NCI-H1417 (cell line): ENCODE measurements around the gene AJM1.

Source experiments
- DNase-seq, 3 experiments: peaks; one replicate each; lab custom pipeline; 2025; lab: John Stamatoyannopoulos, UW

Gene AJM1

DNA sequence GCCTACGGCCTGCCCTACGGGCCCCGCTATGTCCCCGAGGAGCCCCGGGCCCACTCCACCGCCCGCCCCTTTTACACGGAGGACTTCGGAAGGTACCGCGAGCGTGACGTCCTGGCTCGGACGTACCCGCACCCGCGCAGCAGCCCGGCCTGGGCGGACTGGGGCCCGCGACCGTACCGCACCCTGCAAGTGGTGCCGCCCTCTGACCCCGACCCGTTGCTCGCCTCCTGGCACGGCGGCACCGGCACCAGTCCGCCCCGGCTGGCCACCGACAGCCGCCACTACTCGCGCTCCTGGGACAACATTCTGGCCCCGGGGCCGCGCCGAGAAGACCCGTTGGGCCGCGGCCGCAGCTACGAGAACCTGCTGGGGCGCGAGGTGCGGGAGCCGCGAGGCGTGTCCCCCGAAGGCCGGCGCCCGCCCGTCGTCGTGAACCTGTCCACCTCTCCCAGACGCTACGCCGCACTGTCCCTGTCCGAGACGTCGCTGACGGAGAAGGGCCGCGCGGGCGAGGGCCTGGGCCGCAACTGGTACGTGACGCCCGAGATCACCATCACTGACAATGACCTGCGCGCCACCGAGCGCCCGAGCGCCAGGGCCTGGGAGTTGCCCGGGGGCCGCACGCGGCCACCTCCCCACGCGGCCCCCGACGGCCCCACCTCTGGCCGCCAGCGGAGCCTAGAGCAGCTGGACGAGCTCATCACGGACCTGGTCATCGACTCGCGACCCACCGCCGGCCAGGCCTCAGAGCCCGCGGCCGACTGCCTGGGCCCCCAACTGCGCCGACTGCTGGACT lies 3.4 kb downstream of the AJM1 start:
- no peak for DNase-seq

DNA sequence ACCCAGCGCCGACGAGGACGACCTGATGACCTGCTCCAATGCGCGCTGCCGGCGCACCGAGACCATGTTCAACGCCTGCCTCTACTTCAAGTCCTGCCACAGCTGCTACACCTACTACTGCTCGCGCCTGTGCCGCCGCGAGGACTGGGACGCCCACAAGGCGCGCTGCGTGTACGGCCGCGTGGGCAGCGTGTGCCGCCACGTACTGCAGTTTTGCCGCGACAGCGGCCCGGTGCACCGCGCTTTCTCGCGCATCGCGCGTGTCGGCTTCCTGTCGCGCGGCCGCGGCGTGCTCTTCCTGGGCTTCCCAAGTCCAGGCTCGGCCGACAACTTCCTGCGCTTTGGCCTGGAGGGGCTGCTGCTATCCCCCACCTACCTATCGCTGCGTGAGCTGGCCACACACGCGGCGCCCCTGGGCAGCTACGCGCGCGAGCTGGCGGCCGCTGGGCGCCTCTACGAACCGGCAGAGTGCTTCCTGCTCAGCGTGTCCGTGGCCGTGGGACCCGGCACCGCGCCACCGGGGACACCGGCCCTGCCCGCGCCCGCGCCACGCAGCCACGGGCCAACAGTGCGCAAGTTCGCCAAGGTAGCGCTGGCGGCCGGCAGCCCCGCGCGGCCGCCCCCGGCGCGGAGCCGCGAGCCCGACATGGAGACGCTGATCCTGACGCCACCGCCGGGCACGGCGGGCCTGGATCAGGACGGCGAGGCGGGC lies 4.3 kb downstream of the AJM1 start:
- DNase-seq, result no peak

DNA sequence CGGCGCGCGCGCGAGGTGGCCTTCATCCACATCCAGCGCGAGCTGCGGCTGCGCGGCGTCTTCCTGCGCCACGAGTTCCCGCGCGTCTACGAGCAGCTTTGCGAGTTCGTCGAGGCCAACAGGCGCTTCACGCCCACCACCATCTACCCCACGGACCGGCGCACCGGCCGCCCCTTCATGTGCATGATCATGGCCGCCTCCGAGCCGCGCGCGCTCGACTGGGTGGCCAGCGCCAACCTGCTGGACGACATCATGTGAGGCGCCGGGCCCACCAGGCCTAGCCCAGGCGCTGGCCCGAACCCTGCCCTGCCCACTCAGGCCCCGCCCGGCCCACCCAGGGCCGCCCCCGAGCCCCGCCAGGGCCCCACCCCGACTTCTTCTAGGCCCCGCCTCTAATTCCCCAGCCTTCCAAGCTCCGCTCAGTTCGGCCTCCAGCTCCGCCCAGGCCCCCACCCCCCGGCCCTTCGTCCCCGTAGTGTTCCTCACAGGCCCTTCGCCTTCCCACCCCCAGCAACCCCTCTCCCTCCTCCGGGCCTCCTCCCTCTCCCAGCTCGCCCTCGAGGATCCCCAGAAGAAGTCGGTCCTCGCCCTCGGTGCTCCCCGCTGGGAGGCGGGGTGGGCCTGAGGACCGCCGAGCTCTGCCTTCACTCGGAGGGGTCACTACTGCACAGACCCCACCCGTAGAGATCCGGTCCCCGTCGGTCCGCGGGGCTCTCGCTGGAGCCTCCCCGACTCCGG lies 5.0 kb downstream of the AJM1 start:
- no peak for DNase-seq

DNA sequence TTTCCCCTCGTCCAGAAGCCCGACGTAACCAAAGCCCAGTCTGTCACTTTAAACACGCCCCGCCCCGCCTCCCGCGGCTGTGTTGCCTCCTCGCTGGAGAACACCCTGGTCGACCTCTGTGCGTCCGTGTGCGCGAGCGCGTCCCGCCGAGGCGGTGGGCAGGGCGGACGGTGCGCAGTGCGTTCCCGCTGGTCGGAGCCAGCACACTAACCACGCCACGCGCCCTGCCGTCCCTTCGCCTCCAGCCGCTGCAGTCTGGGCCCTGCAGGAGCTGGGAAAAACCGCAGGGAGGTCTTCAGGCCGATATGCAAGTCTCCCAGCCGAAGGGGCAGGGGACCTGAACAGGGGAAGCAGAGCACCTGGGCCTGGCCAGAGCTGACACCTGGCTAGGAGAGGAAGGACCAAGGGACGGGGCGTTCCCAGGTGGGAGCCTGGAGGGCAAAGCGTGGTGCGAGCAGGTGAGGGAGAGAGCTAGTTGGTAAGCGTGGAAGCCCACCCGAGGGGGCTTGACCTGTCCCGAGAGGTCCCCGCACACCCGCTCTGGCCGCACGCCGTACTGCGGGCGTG lies 5.6 kb downstream of the AJM1 start:
- peak; percentile 61 to 84 (median 82) for DNase-seq

DNA sequence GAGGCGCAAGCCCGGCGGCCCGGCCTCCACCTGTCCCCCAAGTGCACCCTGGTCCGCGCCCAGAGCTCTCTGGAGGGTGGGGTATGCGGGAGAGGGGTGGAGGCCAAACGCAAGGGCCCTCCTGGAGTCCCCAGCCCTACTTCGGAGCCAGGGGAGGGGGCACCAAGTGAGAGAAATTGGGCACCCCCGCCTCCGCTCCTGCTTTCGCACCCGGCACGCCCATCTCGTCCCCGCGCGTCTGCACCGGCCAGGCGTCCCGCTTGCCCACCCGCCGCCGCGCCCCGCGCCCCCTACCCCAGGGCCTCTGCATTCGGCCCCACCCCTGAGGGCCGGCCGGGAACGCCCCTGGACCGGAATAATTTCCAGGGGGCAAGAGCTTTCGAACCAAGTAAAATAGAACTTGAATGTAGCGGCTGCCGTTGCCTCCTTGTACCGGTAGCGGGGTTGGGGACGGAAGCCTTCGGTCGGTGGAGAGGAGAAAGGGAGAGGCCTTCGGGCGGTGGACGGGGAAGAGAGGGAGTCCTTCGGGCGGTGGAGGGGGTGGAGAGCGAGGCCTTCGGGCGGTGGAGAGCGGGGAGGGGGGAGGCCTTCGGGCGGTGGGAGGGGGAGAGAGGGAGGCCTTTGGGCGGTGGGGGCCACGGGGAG lies 6.2 kb downstream of the AJM1 start:
- peak; percentile 41 to 79 (median 73) for DNase-seq

DNA sequence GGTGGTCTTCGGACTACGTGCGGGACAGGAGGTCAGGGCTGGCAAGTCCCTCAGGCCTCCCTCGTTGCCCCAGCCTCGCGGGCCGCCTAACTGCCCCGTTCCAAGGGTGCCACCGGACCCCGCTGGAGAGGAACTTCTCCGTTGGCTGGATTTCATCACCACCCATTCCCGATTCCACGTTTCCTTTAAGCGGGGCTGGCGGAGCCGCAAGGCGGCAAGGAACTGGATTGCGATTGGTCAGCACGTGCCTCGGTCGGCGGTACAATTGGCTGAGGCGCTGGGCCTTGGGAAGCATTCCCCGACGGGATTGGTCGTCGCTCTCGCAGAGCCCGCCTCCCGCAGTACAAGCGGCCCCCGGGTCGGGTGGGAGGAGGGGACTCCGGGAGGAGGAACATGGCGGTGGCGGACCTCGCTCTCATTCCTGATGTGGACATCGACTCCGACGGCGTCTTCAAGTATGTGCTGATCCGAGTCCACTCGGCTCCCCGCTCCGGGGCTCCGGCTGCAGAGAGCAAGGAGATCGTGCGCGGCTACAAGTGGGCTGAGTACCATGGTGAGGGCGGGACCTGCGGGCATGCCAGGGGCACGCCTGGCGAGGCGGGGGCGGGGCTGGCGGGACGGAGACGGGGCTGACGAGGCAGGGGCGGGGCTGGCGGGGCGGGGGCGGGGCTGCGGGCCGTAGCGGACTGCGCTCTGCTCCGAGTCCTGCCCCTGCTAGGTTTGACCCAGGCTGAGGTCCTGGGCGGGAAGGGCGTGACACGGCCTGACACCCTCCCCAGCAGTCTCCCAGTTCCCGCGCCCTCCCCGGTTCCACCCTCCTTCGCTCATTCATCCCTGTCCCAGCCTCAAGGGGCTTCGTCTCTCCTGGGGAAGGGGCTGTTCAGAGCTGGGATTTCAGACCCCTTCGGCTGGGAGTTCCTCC lies 7.0 kb downstream of the AJM1 start, which contains the start of gene PHPT1:
Gene PHPT1 (plus strand): TSS at position 372 of the 922 bp plus-strand sequence. CDS start 22 bp downstream, at position 394.
- peak; percentile 96 to 100 (median 100) for DNase-seq

DNA sequence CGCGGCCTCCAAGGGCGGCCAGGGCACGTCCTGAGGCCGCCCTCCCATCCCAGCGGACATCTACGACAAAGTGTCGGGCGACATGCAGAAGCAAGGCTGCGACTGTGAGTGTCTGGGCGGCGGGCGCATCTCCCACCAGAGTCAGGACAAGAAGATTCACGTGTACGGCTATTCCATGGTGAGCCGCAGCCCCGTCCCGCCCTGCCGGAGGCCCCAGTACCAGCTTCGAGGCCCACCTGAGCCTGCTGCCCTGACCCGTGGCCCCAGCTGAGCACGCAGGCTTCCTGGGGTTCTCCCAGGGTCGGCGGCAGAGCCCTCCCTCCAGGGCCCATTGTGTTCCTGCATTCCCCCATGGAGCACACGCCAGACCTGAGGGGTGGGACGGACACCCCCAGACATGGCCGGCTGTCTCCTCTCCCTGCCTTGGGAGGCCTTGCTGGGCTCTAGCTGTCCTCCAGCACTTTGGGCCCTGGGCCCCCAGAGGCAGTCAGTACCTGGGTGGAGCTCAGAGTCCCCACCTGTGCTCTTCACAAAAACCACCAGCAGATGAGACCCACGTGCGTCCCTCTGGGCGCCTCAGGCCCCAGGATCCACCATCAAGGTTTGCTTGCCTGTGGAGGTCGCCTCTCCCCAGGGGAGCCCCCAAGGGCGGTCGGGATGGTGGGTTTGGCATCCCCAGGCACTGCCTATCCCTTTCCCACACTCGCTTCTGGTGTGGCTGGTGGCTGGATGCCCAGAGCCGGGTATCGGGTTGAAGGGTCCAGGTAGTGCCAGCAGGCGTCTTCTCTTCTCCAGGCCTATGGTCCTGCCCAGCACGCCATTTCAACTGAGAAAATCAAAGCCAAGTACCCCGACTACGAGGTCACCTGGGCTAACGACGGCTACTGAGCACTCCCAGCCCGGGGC lies 7.9 kb downstream of the AJM1 start:
- DNase-seq, result no peak

DNA sequence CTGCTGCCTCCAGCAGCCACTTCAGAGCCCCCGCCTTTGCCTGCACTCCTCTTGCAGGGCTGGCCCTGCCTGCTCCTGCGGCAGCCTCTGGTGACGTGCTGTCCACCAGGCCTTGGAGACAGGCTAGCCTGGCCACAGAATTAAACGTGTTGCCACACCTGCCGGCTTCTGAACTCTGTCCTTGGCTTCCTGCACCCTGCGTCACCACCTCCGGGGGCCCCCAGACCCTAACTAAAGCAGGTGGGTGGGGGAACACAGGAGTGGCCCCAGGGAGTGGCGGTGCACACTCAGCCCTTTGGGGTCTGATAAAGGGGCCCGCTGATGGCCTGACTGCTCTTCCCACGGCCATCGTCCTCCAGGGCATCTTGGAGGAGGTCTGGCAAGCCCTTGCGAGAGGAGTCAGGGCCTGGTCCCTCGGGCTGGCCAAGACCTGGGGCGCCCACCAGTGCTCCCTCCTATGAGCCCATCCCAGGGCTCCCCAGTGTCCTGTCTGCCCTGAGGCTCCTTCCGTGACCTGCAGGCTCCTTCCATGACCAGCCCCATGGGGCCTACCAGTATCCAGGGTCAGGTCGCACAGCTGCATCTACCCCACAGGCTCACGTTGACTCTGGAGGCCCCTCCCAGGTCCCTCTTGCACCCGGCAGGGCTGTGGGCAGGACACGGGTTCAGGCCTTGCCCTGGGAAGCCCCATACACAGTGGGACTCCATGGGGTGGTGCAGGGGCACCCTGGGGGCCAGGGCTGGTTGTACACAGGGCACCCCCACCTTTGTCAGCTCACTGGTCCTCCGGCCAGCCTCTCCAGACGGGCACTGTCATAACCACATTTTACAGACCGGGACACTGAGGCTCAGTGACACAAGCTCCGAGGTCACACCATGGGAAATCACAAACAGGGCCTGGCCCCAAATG lies 8.8 kb downstream of the AJM1 start:
- no peak for DNase-seq

DNA sequence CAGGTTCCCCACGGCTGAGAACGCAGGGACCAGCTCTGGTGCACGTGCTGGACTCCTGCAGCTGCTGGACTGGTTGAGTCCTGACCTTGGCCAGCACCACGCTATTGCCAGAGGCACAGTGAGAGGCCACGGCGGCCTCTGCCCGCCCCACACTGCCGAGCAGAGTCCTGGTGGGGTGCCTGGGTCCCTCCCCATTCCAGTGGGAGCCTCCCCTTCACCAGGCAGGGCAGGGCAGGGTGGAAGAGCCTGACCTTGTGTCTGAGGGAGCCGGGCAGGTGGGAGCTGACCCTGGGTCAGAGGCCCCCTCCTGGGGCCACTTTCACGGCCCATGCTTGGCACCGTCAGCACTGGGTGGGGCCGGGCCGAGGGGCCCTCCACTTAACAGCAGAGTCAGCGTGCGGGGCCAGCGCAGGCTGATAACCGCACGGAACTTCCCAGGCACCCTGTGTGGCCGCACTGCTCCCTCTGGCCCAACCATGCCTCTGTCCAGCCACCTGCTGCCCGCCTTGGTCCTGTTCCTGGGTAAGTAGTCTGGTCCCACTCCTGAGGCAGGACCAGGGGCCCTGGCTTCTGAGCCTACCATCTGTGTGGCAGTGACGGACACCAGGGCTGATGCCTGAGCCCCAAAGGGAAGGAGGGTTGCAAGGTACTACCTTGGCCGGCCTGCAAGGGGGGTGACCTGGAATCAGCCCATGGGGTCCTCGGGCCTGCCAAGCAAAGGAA lies 9.8 kb downstream of the AJM1 start, which contains the start of gene MAMDC4:
Gene MAMDC4 (plus strand): TSS at position 406 of the 723 bp plus-strand sequence. CDS start 71 bp downstream, at position 477.
- no peak for DNase-seq

DNA sequence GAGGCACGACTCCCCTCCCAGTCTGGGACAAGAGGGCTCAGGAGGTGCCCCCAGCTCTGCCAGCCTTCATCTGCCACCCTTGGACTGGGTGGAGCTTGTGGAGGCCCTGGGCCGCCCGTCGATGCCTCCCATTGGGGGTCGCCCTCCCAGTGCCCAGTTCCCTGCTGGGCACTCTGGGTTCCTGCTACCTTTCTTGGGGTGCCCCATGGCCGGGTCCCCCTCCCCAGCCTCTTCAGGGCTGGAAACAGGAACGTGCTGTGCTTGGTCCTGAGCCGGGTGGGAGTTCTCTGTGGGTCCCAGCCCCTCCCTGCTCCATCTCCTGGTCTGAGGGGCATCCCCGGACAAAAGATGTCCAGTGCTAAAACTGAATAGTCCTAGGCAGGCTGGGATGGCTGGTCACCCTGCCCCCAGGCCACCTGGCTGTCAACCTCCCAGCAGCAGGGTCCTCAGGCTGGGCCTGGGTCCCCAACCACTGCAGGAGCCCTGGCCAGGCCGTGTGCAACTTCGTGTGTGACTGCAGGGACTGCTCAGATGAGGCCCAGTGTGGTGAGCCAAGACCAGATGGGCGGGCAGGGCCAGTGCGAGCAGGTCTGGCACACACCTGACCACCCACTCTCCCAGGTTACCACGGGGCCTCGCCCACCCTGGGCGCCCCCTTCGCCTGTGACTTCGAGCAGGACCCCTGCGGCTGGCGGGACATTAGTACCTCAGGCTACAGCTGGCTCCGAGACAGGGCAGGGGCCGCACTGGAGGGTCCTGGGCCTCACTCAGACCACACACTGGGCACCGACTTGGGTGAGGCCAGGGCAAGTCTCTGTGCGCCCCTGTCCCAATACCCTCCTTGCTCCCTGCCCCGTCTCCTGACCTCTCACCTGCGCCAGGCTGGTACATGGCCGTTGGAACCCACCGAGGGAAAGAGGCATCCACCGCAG lies 10.7 kb downstream of the AJM1 start:
- no peak for DNase-seq

DNA sequence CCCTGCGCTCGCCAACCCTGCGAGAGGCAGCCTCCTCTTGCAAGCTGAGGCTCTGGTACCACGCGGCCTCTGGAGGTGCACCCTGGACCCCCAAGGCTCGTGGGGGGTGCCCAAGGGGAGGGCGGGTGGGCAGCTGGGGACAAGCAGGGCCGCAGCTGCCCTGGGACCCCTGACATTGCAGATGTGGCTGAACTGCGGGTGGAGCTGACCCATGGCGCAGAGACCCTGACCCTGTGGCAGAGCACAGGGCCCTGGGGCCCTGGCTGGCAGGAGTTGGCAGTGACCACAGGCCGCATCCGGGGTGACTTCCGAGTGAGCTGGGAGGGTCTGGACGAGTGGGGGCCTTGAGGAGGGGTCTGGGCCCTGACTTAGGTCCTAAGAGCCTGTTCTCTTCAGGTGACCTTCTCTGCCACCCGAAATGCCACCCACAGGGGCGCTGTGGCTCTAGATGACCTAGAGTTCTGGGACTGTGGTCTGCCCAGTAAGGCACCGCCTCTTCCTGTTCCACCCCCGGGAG lies 11.4 kb downstream of the AJM1 start:
- no peak for DNase-seq

DNA sequence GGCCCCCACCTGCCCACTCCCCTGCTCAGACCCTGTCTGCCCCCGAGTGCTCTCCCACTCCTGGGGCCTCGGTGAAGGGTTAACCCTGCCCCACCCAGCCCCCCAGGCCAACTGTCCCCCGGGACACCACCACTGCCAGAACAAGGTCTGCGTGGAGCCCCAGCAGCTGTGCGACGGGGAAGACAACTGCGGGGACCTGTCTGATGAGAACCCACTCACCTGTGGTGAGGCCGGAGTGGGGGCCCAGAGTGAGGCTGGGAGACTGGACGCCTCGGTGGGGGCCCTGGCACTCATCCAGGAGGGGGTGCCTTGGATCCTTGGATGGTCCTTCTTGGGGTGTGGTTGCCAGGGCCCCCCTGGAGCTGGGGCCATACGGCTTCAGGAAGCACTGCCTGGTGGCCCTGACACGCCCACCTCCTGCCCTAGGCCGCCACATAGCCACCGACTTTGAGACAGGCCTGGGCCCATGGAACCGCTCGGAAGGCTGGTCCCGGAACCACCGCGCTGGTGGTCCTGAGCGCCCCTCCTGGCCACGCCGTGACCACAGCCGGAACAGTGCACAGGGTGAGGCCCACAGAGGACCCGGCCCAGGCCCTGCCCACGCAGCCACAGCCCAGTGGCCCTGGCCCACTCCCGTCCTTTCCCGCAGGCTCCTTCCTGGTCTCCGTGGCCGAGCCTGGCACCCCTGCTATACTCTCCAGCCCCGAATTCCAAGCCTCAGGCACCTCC lies 12.0 kb downstream of the AJM1 start:
- DNase-seq, result no peak

DNA sequence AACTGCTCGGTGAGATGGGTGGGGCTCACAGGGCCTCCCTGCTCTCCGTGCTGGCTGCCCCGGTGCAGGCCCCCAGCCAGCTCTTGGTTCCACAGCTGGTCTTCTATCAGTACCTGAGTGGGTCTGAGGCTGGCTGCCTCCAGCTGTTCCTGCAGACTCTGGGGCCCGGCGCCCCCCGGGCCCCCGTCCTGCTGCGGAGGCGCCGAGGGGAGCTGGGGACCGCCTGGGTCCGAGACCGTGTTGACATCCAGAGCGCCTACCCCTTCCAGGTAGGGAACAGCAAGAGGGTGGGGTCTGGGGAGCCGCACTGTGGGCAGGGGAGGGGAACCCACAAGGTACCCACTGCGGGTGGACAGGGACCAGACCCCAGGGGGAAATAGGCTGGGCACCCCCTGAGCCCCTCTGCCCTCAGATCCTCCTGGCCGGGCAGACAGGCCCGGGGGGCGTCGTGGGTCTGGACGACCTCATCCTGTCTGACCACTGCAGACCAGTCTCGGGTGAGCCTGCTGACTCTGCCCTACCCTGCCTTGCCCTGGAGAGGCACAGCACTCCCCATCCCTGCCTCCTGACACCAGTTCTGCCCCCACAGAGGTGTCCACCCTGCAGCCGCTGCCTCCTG lies 12.7 kb downstream of the AJM1 start:
- DNase-seq, result no peak

DNA sequence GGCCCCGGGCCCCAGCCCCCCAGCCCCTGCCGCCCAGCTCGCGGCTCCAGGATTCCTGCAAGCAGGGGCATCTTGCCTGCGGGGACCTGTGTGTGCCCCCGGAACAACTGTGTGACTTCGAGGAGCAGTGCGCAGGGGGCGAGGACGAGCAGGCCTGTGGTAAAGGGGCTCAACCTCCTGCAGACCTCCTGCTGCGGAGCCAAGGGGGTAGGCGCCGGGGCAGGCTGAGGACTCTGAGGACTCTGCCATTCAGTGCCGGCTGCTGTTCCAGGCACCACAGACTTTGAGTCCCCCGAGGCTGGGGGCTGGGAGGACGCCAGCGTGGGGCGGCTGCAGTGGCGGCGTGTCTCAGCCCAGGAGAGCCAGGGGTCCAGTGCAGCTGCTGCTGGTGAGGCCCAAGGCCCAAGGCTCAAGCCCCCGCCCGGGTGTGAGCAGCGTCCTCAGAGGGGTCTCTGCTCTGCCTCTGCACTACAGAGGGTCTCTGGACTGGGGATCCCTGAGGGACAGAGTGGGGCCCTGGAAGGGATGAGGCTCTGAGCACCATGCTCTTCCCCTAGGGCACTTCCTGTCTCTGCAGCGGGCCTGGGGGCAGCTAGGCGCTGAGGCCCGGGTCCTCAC lies 13.3 kb downstream of the AJM1 start:
- DNase-seq, result no peak

DNA sequence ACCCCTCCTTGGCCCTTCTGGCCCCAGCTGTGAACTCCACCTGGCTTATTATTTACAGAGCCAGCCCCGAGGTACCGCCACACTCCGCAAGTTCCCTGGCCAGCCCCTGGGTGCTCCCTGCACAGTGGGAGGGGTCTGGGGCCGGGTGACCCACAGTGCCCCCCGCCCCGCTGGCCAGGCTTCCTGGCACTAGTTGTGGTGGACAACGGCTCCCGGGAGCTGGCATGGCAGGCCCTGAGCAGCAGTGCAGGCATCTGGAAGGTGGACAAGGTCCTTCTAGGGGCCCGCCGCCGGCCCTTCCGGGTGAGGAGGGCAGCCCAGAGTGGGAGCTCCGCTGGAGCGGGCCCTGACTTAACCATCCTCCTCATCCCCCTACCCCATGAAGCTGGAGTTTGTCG lies 13.8 kb downstream of the AJM1 start:
- DNase-seq, result peak in 1 of 3 experiments; percentile 45
